NCI-H2227 treated with DMSO at 0.1 percent for 48 hours (cell line): ENCODE results near the gene GIGYF2.
"Not testable (repeated sequence)": the region's sequence is repeated elsewhere in the genome, so short reads cannot be mapped to it uniquely, and the experiment has no call there.

Experiments used
- DNase-seq: peaks from one replicate; lab custom pipeline; 2025; lab: John Stamatoyannopoulos, UW

The GIGYF2 gene, protein sequence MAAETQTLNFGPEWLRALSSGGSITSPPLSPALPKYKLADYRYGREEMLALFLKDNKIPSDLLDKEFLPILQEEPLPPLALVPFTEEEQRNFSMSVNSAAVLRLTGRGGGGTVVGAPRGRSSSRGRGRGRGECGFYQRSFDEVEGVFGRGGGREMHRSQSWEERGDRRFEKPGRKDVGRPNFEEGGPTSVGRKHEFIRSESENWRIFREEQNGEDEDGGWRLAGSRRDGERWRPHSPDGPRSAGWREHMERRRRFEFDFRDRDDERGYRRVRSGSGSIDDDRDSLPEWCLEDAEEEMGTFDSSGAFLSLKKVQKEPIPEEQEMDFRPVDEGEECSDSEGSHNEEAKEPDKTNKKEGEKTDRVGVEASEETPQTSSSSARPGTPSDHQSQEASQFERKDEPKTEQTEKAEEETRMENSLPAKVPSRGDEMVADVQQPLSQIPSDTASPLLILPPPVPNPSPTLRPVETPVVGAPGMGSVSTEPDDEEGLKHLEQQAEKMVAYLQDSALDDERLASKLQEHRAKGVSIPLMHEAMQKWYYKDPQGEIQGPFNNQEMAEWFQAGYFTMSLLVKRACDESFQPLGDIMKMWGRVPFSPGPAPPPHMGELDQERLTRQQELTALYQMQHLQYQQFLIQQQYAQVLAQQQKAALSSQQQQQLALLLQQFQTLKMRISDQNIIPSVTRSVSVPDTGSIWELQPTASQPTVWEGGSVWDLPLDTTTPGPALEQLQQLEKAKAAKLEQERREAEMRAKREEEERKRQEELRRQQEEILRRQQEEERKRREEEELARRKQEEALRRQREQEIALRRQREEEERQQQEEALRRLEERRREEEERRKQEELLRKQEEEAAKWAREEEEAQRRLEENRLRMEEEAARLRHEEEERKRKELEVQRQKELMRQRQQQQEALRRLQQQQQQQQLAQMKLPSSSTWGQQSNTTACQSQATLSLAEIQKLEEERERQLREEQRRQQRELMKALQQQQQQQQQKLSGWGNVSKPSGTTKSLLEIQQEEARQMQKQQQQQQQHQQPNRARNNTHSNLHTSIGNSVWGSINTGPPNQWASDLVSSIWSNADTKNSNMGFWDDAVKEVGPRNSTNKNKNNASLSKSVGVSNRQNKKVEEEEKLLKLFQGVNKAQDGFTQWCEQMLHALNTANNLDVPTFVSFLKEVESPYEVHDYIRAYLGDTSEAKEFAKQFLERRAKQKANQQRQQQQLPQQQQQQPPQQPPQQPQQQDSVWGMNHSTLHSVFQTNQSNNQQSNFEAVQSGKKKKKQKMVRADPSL (N-terminal part only)

DNA sequence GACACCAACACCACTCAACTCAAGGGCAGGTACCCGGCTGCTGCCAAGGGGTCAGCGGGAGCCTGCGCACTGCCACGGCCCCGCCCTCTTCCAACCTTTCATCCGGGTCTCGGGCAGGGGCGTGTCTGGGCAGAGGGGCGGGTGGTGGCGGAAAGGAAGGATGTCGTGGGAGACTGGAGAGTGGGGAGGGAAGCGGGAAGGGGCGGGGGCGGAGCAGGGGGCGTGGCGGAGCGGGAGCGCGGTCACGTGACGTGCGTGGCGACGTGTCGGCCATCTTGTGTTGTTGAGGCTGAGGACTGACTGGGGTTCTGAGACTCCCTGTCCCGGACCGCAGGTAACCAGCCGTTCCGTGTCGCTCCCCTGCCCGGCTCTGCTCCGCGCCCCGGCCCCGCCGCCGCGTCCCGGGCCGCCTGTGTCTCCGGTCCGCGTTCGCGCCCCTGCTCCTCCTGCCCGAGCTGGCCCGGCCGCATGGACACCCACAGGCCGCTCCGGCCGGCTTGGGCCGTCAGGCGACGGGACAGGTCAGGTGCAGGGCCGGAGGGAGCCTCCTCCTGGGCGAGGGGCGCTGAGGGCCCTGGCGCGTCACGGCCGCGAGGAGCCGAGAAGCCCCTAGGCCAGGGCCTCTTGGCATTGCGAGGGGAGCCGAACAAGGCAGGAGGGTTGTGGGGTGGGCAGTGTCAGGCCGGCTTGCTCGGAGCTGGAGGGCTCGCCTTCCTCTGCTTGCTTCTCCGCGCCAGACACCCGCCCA lies at the start of gene GIGYF2:
Gene GIGYF2, plus strand, starts transcription at position 273 of the 748 bp plus-strand sequence. CDS start 37,867 bp downstream, outside the sequence.
- DNase-seq = peak; percentile 97

DNA sequence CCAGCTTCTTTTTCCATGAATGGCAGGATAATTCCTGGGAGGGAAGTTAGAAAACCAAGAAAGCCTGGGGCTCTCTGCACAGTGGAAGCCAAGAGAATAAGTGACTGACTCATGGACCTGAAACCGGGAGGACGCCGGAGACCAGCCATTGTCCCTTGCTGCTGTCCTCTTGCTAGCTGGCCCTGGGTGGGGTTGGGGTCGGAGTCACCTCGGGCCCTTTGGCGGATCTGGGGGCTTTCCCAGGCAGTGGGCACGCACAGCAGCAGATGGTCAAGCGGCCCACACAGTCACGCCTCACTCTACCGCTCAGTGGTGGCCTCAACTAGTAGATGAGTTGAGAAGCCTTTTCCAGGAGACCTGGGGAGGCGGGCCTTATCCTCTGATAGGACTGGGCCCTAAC lies 48.1 kb upstream of the GIGYF2 start:
- no peak for DNase-seq

DNA sequence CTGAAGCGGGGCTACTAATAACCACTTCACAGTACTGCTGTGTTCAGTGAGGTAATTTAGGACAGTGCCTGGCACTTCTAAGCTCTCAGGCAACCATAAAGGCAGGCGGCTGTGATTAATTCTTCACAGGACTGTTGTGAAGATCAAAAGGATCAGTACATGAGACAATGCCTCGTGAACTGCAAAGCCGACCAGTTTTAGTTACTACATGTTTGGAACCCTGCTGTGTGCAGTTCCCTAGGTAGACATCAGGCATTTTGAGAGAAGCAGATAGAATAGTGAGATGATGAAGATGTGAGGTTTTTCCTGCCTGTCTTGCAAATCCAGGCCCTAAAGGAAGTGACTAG lies 44.7 kb upstream of the GIGYF2 start:
- DNase-seq = peak; percentile 67

DNA sequence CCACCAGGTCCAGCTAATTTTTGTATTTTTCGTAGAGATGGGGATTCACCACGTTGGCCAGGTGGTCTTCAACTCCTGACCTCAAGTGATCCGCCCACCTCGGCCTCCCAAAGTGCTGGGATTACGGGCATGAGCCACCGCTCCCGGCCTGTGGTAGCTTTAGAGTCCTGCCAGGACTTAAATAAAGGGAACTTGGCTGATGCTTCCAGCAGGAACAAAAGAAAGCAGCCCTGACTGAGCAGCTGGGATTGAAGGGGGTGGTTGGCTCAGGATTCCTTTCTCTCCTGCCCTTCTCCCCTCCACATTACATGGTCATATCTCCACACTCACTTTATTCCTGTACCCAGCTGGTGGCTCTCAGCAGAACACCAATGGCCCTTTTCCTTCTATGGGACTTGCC lies 43.7 kb upstream of the GIGYF2 start:
- no peak for DNase-seq

DNA sequence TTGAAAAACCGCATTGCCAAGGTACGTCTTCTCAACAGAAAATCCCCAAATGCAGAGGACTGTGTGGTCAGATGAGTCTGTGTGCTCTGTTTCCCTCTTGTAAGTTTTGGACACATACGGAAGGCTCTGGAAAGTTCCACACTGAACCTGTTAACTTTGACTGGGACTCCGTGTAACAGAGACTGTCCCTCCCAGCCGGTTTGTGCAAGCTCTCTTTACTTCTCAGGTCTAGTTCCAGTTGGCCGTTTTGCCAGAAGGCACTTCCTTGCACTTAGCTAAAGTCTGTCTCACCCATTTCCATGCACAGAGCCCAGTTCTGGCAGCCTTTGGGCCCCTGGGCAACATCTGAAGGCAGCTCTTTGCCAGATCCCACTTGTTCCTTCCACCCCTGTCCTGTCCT lies 41.7 kb upstream of the GIGYF2 start:
- no peak for DNase-seq

DNA sequence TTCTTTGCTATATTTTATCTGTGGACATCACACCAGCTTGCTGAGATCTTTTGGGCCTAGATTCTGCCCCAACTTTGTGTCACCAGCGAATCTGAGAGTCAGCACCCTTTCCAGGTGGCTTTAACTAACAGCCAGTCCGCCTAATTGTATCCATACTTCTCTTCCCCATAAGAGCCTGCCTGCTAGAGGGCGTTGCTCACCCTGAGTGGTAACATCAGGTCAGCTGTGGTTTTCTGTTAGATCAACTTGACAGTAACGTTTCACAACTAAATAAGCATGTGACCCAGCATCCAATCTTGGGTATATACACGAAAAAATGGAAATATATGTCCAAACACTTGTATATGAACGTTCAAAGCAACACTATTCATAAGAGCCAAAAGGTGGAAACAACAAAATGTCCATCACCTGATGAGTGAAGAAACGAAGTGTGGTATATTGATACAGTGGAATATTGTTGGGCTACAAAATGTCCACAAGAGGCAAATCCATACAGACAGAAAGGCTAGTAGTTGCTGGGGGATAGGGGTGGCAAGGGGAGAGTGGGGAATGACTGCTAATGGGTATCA lies 38.8 kb upstream of the GIGYF2 start:
- no peak for DNase-seq

DNA sequence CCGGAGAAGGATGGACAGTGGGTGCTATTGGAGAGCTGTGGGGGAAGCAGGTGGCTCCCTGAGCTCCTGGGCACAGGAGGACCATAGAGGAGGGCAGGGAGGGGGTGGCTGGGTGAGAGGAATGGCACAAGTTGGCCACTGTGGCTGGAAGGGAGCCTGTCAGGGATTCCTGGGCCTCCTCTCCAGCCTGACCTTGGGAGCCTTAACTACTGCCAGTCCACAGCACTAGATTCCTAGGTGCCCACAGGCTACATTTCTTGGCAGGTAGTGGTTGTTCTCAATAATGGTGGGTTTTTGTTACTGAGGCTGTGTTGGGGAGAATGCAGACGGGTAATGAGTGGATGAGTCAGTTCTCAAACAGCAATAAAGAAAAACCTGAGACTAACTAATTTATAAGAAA lies 37.8 kb upstream of the GIGYF2 start:
- no peak for DNase-seq

DNA sequence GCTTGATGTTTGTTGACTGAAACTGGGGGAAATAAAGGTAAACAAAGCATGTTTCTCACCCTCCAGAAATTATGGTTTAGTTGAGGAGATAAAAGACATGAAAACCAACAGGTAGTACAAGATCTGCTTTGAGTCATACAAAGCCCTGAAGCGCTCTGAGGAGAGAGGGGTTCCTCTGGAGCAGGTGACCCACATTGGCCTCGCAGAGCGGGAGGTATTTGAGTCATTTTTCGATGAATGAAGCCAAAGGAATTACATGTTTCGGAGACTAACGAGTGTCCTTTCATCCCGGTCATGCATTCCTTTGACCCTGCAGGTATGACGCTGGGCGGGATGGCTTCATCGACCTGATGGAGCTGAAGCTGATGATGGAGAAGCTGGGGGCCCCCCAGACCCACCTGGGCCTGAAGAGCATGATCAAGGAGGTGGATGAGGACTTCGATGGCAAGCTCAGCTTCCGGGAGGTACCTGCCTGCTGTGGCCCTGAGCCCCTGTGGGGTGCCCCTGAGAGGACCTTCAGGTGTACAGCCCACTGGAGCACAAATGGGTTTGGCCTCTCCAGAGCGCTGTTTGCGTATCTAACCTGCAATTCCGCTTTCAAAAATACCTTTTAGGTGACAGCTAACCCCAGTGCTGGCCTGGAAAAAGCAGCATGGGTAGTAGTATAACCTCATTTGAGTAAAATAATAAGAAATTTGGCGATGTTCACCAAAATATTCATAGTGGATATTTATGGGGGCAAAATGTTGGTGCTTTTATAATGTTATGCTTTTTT lies 34.5 kb upstream of the GIGYF2 start:
- no peak for DNase-seq

DNA sequence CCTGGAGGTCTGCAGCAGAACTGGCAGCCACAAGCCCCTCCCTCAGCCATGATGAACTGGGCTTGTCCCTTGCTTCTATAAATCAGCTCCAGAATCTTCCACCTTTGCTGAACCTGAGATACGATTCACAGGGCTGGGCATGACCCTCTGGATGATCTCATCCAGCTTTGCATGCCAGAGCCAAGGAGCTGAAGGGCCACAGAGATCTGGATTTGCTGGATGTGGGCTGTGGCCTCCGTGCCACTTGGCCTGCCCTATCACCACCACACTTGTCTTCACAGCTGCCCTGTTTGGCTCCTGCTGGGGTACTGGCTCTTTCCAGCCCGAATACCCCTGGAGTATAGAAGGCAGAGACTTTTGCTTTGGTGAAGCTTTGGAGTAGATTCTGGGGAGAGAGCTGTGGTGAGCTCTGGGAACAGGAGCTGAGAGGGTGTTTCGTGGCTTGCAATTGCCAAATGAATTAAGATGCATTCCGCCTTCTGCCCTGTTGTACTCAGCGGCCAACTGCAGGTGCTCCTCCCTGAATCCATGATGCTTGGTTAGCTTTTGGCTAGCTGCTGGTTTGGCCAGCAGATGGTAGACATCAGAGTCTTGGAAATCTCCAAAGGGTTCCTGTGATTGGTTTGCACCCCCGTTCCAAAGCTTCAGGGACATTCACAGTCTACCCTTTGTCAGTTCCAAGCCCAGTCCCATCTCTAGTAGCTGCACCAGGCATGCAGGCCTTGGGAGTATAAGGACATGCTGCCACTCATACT lies 30.9 kb upstream of the GIGYF2 start:
- DNase-seq = no peak

DNA sequence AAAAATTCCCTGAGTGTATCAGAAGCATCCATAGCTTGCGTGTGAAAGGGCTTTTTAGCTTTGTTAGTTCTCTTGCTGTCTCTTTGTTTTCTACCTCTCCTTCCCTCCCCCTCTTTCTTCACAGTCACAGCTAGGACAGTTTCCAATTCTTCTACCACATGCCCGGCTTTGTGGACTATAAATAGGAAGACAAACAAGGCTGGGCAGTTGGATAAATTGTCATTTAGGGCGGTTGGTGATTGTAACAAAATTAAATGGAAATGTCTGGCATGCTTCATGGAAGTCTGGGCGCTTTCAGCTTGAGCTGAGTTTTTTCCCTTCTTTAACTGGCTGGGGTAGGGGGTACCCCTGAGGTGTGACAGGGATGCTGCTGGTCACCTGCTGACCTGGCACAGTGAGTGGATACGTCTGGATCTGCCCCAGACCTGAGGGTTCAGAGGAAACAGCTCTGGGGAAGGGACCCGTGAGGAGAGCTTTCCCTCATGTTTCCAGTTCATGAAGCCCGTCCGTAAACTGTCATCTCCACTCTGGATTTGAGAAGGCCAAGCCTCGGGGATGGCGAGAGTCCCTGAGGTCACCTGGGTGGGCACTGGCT lies 29.0 kb upstream of the GIGYF2 start:
- DNase-seq = no peak

DNA sequence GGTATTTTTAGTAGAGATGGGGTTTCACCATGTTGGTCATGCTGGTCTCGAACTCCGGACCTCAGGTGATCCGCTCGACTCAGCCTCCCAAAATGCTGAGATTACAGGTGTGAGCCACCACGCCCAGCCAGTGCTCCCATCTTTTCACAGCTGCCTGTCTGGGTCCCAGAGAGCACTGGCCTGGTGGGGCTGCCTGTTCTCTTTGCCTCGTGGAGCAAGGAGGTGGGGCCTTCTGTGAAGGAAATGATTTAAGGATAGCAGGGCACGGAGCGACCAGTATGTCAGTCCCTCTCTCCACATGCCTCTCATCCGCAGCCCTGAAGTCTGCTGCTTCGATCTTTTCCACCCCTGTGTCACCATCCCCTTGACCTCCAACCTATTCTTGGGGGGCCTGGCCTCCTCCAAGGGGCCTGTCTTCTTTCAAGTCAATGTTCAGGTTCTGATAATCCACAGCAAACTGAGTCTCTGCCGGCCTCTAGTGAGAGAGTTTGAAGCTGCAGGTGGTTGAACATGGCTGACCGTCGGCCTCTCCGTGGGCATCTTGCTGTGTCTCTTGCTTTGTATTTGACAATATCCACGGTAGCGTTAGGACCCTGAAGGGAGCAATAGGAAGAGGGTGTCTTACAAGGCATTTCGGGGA lies 28.2 kb upstream of the GIGYF2 start:
- peak; percentile 13 for DNase-seq

DNA sequence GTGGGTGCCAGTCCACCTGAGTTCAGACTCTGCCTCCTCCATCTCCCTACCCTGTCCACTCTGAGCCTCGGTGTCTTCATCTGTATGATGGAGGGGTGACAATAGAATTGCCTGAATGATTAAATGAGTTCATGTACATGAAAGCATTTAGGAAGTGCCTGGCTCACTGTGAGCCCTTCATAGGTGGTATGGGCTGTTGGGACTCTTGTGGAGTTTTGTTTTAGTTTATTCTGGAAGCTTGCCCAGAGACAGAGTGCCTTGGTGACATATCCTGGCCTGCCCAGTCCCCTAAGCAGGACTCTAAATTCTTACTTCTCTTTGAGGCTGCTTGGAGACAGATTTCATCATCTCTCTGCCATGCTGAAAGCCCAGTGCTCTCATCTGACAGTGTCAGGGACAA lies 24.5 kb upstream of the GIGYF2 start:
- no peak for DNase-seq

DNA sequence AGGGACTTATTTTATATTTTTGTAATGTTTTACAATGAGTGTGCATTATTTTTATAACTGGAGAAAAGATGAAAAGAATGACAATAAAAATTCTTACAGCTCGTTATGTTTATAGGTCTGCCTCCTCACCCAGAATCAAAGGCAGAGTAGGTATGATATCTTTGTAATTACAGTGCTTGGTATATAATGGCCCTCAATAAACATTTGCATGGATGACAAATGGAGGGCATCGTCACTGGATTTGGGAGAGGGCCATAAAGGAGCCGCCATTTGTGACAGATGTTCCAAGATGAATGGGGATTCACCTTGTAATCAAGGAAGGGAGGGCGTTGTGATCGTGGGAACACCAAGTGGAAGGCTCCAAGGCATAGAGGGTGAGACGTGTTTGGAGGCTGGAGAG lies 22.6 kb upstream of the GIGYF2 start:
- DNase-seq = no peak

DNA sequence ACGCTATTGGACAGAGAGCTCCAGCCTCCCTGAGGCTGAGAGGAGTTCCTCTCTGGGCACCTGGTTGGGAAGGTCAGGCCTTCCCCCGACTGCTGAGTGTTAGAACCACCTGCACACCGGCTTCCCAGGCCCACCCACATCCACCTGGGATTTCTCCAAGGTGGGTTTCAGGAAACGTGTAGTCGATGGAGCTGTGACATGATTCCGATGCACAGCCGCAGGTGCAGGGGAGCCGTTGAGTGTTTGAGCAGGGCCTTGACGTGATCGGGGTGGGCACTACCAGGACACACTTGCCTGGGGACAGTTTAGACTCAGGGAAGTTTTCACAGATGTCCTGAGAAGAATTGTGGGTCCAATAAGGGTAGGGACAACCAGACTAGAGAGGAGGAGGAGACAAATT lies 21.8 kb upstream of the GIGYF2 start:
- DNase-seq = no peak

DNA sequence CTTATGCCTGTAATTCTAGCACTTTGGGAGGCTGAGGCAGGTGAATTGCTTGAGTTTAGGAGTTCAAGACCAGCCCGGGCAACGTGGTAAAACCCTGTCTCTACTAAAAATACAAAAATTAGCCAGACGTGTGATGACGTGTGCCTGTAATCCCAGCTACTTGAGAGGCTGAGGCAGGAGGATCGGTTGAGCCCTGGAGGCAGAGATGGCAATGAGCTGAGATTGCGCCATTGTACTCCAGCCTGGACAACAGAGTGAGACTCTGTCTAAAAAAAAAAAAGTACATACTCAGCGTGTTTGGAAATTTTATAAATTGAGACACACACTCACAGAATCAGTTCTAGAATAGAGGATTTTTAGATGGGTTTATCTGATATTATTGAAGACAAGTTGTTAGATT lies 17.1 kb upstream of the GIGYF2 start:
- no peak for DNase-seq

DNA sequence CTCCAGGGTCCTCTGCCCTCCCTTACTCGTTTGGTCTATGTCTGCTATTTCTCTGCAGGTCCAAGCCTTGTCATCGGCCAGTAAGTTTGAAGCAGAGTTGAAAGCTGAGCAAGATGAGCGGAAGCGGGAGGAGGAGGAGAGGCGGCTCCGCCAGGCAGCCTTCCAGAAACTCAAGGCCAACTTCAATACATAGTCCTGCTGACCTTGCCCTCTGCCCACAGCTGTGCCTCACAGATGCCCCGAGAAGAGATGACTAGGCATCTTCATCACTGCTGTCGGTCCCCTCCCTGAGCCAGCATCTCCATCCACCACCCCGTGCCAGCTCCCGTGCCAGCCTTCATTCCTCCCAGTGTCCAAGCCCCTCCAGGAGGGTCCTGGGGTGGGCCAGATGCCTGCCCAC lies 15.6 kb upstream of the GIGYF2 start:
- DNase-seq = no peak

DNA sequence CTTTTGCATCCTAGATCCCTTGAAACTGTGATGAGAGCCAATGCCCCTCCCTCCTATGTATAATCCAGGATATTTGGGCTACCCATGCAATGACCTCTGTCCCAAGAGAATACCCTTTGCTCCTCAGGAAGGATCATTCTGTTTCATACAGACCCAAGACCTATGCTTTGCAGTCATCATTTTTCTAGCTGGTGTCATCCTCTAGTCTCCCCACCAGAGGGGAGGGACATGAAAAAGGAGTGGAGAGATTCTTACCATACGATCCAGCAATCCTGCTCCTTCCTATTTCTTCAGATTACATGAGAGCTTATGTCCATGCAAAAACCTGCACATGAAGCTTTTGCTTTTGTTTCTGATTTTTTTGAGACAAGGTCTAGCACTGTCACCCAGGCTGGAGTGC lies 13.8 kb upstream of the GIGYF2 start:
- no peak for DNase-seq

DNA sequence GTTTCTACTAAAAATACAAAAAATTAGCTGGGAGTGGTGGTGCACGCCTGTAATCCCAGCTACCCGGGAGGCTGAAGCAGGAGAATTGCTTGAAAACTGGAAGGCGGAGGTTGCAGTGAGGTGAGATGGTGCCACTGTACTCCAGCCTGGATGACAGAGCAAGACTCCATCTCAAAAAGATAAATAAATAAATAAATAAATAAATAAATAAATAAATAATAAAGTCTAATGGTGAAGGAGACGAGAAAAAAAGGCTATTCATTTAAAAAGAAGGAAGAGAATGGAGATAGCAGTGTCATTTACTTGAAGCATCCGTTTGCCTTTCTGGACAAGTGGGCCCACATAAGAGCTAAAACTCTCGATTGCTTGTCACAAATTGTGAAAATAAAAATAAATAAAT lies 11.7 kb upstream of the GIGYF2 start:
- not testable (repeated sequence) for DNase-seq
